GM19193 (cell line): Measurements from ENCODE around the gene DDTL.

Source experiments
- POLR2A ChIP-seq: IDR thresholded peaks from 4 replicates; pipeline ENCODE4 v1.6.1; 2011; ENCODE audit not compliant: insufficient read depth, insufficient read length; ENCODE audit errors: extremely low read depth

DDTL gene

GRCh38 chr22:24001314-24001713, 34.6 kb downstream of the DDTL start:
- no peak for TF ChIP-seq POLR2A

- no peak for TF ChIP-seq POLR2A
Observed at GRCh38 chr22:24002272-24002671, 35.6 kb downstream of the DDTL start.

GRCh38 chr22:24002851-24003250, 36.2 kb downstream of the DDTL start:
- TF ChIP-seq POLR2A, result no peak

GRCh38 chr22:24003887-24004286, 37.2 kb downstream of the DDTL start:
- TF ChIP-seq POLR2A, result no peak

DNA sequence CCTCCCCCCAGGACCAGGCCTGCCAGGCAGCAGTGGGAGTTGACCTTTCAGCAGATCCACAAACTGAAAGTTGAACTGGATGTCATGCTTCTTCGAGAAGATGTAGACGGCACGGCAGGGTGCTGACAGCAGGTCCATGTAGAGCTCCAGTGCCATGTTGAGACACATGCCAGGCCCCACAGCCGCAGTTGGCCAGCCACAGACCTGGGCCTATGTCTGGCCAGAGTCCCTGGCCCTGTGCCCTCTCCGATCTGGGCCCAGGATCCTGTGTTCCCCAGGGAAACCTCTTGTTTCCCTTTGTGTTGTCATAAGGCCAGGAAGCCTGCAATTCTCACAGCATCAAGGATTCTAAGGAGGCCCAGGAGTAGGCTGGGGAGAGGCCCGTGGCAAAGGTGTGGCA, 38.5 kb downstream of the DDTL start, which contains the start of gene GSTT4:
Gene GSTT4, minus strand, starts transcription at position 253 of the 400 bp plus-strand sequence. Its CDS starts 97 bp downstream, at position 156.
- no peak for TF ChIP-seq POLR2A

- TF ChIP-seq POLR2A, result no peak
Observed at GRCh38 chr22:24006207-24006913, 39.7 kb downstream of the DDTL start.

DNA sequence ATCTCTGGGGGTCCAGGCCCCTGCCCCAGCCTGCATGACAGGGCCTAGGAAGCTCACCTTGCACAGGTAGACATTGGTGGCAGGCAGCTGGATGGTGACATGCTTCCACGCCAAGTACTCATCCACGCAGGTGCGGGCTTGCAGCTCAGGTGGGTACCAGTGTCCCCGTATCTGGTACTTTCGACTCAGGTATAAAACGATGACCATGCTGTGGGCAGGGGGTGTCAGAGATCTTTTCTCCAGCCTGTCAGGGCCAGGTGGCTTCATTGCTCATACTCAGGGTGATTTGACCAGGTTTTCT, 40.2 kb downstream of the DDTL start:
- no peak for TF ChIP-seq POLR2A

GRCh38 chr22:24007253-24008021, 40.7 kb downstream of the DDTL start:
- TF ChIP-seq POLR2A, result no peak

DNA sequence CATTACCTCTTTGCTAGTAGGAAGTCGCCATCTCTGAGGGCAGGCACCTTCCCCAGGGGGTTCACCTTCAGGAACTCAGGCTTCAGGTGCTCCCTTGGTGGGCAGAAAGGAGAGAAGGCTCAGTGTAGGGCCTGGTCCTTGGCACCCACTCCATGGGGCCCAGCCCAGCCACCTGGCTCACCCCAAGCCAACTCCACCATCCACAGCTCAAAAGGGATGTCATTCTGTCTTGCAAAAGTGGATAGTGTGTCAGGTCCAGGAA, 41.3 kb downstream of the DDTL start:
- TF ChIP-seq POLR2A, result no peak

DNA sequence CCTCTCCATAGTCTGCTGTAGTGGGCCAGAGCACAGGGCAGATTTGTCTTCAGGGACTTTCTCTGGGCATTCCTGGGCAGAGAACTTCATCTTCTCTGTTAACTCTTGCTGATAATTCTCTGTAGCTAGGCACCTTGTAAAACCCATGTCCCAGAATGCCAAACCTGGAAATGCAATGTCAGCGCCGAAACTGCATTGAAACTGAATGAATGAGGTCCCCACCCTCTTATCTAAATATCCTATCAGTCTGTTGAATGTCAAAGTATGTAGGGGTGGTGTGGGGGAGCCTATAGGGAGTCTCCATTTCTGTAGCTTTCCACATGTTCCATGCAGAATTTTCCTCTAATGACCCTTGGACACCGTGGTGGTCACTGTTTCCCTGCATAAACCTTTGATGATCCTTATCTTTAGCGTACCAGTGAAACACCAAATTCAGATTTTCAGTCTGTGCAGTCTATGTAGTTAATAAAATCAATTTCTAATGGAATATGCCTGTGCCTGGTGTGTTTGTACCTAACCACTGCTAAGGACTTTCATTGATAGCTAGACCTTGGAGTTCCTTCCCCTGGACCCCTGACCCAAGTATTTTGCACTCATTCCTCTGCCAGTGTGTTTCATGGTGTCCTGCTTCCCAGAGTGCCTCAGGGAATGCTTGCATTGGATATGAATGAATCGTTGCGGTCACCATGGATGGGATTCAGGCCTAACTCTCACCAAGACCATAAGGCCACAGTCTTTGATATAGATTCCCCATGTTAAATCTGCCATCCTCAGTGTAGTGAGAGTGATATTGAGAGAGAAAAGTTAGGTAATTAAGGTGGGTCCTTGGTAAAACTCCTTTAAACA, 41.9 kb downstream of the DDTL start:
- TF ChIP-seq POLR2A, result no peak

GRCh38 chr22:24009227-24010017, 42.7 kb downstream of the DDTL start:
- TF ChIP-seq POLR2A, result no peak

DNA sequence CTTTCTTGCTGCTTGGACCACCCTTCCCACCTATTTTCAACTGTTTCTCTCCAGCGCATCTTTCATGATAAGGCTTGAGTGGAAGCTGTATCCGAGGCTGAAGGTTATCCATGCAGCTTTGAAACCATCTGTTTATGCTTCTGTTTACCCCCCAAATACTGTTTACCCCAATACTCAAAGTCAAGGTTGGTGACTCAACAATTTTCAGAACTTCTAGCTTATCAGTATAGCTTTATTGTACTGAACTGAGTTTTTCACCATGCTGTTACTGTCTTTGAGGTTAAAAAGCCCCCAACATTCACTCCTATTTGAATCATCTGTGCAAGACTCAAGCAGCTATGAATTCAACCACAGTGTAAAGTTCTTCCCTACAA, 43.3 kb downstream of the DDTL start:
- no peak for TF ChIP-seq POLR2A

DNA sequence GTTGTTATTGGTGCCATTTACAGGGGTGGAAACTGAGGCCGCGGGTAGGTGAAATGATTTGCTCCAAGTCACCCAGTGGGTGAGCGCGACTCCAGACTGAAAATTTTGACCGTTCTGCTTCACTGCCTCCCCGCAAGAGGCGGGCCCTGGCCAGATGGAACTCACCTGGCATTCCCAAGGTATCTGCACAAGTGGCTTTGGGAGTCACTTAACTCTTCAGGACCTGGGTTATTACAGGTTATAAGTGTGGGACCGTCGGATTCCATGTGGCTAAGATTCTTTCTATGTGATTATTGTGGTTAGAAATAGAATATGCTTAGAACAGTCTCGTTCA, 45.0 kb downstream of the DDTL start:
- TF ChIP-seq POLR2A, result no peak

GRCh38 chr22:24016156-24016555, 49.5 kb downstream of the DDTL start:
- no peak for TF ChIP-seq POLR2A

GRCh38 chr22:24021304-24021703, 54.6 kb downstream of the DDTL start:
- TF ChIP-seq POLR2A, result no peak
